Metanephros (tissue), 1 donor: ENCODE measurements around the gene KXD1. TPM values are rescaled to one million over a fixed set of nuclear protein-coding genes. Genes with fewer than 3 reads are reported as not detected.

Experiments
- total RNA-seq: library from RNA; depleted of rRNA; stranded (reverse); fragments of >200 nt; gene quantifications from one replicate; pipeline ENCODE4 v1.2.3, GENCODE V29; 2014

Gene KXD1
- 50.3 TPM for total RNA-seq

GRCh38 chr19:18557411-18558201 lies at the start of gene KXD1:
Gene KXD1 (plus strand): TSS chr19:18557870. CDS start chr19:18562057, 4,187 bp downstream.

GRCh38 chr19:18521692-18522123 lies 36.0 kb upstream of the KXD1 start, which contains the start of gene ELL:
Gene ELL (minus strand): TSS chr19:18522070. CDS start chr19:18522055, 15 bp downstream.

DNA sequence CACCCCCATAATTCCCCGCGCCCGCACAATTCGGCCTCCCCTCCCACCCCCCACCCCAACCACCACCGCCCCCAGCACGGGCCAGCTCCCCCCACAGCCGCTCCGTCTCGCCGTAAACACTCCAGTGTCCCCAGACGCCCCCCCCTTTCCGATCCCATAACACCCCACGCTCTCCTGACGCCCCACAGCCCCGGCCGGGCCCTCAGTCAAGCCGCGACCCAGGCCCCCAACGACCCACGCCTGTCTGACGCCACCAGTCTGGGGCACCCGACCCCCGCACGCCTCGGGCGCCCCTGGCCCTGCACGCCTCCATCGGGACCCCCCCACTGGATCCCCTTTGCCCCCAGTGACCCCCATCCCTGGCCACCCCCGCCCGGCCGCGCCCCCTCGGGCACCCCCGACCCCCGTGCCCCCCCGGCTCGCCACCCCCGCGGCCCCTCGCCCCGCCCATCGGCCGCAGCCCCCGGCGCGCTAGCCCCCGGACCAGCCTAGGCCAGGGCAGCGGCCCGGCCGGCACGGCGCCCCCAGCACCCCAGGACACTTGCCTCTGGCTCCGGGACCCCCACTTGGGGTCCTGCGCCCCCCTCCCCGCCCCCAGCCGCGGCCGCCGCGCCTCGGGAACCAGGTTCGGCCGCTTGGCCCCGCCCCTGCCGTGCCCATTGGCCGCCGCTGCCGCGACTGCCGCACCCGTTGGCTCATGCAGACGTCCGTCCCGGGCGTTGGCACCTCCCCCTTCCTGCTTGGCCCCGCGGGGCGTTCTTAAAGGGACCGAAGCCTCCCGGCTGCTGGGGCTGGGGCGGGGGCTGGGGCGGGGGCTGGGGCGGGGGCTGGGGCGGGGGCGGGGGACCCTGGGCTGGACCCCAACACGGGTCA lies 14.5 kb upstream of the KXD1 start, which contains the start of gene FKBP8:
Gene FKBP8 (minus strand): TSS at position 633 of the 873 bp plus-strand sequence. CDS start 1,603 bp downstream, outside the sequence.

GRCh38 chr19:18571564-18572344 lies 14.1 kb downstream of the KXD1 start, which contains the start of gene UBA52:
Gene UBA52 (plus strand): TSS chr19:18571857. CDS start chr19:18573301, 1,444 bp downstream.

DNA sequence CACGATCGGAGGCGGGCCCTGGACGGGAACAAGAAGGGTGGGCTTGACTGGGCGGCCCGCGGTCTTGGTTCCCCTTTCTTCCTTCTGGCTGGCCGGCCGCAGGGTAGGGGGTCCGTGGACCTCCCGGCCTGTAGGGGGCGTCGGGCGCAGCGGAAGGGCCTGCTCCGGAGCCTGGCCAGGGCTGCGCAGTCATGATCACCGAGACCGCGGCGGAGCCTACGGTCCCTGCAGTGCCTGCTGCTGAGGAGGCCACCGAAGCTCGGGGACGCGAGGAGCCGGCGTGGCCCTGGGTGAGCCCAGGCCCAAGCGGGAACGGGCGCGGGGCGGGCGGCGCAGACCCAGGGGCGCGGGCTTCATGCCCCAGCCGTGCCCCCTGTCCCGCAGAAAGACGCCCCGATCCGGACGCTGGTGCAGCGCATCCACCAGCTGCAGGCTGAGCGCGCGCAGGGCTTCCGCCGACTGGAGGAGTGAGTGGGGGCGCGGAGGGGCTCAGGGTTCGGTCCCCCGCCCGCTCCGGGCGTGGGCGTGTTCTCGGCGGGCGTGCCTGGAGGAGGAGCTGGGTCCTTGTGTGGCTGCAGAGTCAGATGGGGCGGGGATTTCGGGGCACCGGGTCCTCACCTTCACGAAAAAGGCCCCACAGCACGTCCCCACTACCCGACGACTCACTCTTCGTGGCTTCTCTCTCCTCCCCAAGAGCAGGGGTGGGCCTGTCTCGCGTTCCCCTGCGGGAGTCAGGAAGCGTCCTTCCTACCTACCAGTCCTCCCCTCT lies 31.1 kb downstream of the KXD1 start, which contains the start of gene REX1BD:
Gene REX1BD (plus strand): TSS at position 188 of the 769 bp plus-strand sequence. CDS start 4 bp downstream, at position 192.

DNA sequence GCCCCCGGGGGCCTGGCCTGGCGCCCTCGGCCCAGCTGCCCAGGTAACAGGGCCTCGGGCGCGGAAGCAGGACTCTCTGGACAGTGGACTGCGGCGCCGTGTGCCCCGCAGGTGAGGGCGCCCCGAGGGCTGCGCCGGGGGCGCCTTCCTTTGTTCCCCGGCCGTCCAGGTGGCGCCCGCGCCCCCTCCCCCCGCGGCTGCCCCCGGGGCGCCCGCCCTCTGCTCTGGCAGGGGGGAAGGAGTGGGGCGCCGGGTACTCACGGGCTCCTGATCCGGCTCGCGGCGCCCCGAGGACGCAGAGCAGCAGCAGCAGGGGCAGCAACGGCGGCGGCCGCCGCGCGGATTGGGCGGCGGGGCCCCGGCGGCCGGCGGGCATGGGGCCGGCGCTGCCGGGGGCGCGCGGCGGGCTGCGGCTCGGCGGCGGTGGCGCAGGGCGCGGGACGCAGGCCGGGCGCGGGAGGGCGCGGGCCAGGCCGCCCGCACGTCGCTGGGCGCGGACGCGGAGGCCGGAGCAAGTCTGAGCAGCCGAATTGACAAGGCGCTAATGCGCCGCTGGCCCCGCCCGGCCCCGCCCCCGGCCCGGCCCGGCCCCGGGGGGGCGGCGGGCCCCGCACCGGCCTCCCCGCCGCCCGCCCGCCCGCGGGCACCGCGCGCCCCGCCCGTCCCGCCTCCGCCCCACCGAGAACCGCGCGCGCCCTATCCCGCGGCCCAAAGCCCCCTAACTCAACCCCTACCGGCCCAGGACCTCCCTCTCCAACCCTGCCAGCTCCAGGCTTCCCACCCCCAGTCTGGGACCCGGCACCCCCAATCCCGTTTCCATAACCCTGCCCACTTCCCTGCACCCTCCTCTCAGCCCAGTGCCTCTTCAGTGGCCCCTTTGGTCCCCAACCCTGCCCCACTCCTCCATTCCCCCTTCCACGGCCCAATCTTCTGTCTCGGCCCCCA lies 48.9 kb downstream of the KXD1 start, which contains the start of gene CRLF1:
Gene CRLF1 (minus strand): TSS at position 519 of the 945 bp plus-strand sequence. CDS start 143 bp downstream, at position 376.

GRCh38 chr19:18612772-18613588 lies 55.3 kb downstream of the KXD1 start, which contains the start of gene TMEM59L:
Gene TMEM59L (plus strand): TSS chr19:18612870. CDS start chr19:18612959, 89 bp downstream.

Other genes starting within 250 kb of the KXD1 start
- 148 TPM for gene LSM4, start 234.8 kb upstream of the KXD1 start, total RNA-seq
- gene PGPEP1, start 217.3 kb upstream of the KXD1 start, total RNA-seq = 31.9 TPM
- 139 TPM for gene GDF15, start 171.7 kb upstream of the KXD1 start, total RNA-seq
- 5.4 TPM for gene LRRC25, start 160.2 kb upstream of the KXD1 start, total RNA-seq
- gene SSBP4, start 138.5 kb upstream of the KXD1 start, total RNA-seq = 77.5 TPM
- gene ISYNA1, start 119.7 kb upstream of the KXD1 start, total RNA-seq = 126 TPM
- 19.2 TPM for gene ELL, start 35.8 kb upstream of the KXD1 start, total RNA-seq
- gene FKBP8, start 14.3 kb upstream of the KXD1 start, total RNA-seq = 162 TPM
- gene UBA52, start 14.0 kb downstream of the KXD1 start, total RNA-seq = 1,386 TPM
- gene REX1BD, start 30.9 kb downstream of the KXD1 start, total RNA-seq = 60.1 TPM
- 1.2 TPM for gene CRLF1, start 48.9 kb downstream of the KXD1 start, total RNA-seq
- 5.4 TPM for gene TMEM59L, start 55.0 kb downstream of the KXD1 start, total RNA-seq
- 12.3 TPM for gene KLHL26, start 79.2 kb downstream of the KXD1 start, total RNA-seq
- 10.2 TPM for gene CRTC1, start 125.8 kb downstream of the KXD1 start, total RNA-seq
- gene COMP, start 233.4 kb downstream of the KXD1 start, total RNA-seq = 0.82 TPM